IMR-90 (cell line): ENCODE data around the gene SIT1. TPM values are rescaled to one million over a fixed set of nuclear protein-coding genes. Genes with fewer than 3 reads are reported as not detected.

Source experiments
- ATAC-seq: fragments of 200-7000 bp; cut with Tn5 transposase; 2 replicates; pipeline ENCODE4 v1.9.1; 2020; ENCODE audit warnings: low read depth, mild to moderate bottlenecking, moderate library complexity
- BruUV-seq: library from RNA; stranded (reverse); fragments of 400-500 nt; replicated peaks from 2 replicates; lab custom pipeline; 2021; lab: Mats Ljungman, UMichigan
- CTCF ChIA-PET: fragments of 300-600 bp; formaldehyde crosslinking; extraction: SDS; loops from one replicate; lab custom pipeline; 2021; ENCODE audit warnings: antibody characterized with exemption; lab: Yijun Ruan, JAX
- POLR2A ChIA-PET: fragments of 300-600 bp; sonication (Branson Sonifier 250); formaldehyde crosslinking; loops from one replicate; lab custom pipeline; 2022; ENCODE audit warnings: antibody characterized with exemption; ENCODE audit not compliant: unreplicated experiment; lab: Charles Lee
- DNase-seq: peaks from one replicate; pipeline ENCODE4 v3.0.0; 2013
- H2AFZ ChIP-seq: replicated peaks from 2 replicates; pipeline ENCODE3; 2013; ENCODE audit warnings: low read length, mild to moderate bottlenecking; ENCODE audit not compliant: poor library complexity
- H2AK5ac ChIP-seq: 2 replicates; pipeline ENCODE4 v1.6.1; 2013; ENCODE audit warnings: low read depth, low read length, inconsistent platforms
- H2AK9ac ChIP-seq: replicated peaks from 2 replicates; pipeline ENCODE3; 2013; ENCODE audit warnings: mild to moderate bottlenecking, low read depth, low read length, moderate library complexity; ENCODE audit not compliant: poor library complexity
- H2BK120ac ChIP-seq: 2 replicates; pipeline ENCODE4 v1.6.1; 2013; ENCODE audit warnings: low read depth, low read length, inconsistent platforms
- H2BK15ac ChIP-seq: 3 replicates; pipeline ENCODE4 v1.6.1; 2013; ENCODE audit warnings: low read depth, low read length, inconsistent platforms
- H2BK20ac ChIP-seq: 2 replicates; pipeline ENCODE4 v1.6.1; 2013; ENCODE audit warnings: low read depth, mild to moderate bottlenecking, inconsistent platforms, low read length, moderate library complexity
- H2BK5ac ChIP-seq: 2 replicates; pipeline ENCODE4 v1.6.1; 2013; ENCODE audit warnings: mild to moderate bottlenecking, low read depth, low read length, inconsistent platforms; ENCODE audit not compliant: poor library complexity, severe bottlenecking
- H3K14ac ChIP-seq: replicated peaks from 2 replicates; pipeline ENCODE4 v1.6.1; 2013; ENCODE audit warnings: low read depth, low read length, inconsistent platforms
- H3K18ac ChIP-seq: 2 replicates; pipeline ENCODE4 v1.6.1; 2013; ENCODE audit warnings: low read depth, low read length, control low read depth
- H3K23ac ChIP-seq: 2 replicates; pipeline ENCODE4 v1.6.1; 2013; ENCODE audit warnings: low read depth, low read length, inconsistent platforms
- H3K27ac ChIP-seq: 2 replicates; pipeline ENCODE4 v1.5.1; 2013; ENCODE audit warnings: mild to moderate bottlenecking, control low read depth, low read length; ENCODE audit not compliant: insufficient read depth
- H3K27me3 ChIP-seq: 2 replicates; pipeline ENCODE4 v1.6.1; 2013; ENCODE audit warnings: low read length; ENCODE audit not compliant: control insufficient read depth, insufficient read depth
- H3K36me3 ChIP-seq: 2 replicates; pipeline ENCODE4 v1.6.1; 2013; ENCODE audit warnings: low read length, mixed read lengths; ENCODE audit not compliant: control insufficient read depth, insufficient read depth
- H3K4ac ChIP-seq: 2 replicates; pipeline ENCODE4 v1.6.1; 2013; ENCODE audit warnings: low read depth, low read length, inconsistent platforms
- H3K4me1 ChIP-seq: 2 replicates; pipeline ENCODE4 v1.6.1; 2013; ENCODE audit warnings: low read length, mixed read lengths; ENCODE audit not compliant: control insufficient read depth, insufficient read depth
- H3K4me2 ChIP-seq: 2 replicates; pipeline ENCODE4 v1.6.1; 2013; ENCODE audit warnings: low read depth, mild to moderate bottlenecking, control low read depth, low read length, moderate library complexity
- H3K4me3 ChIP-seq: 2 replicates; pipeline ENCODE4 v1.5.1; 2013; ENCODE audit warnings: low read depth, mild to moderate bottlenecking, control low read depth, low read length, moderate library complexity; ENCODE audit not compliant: insufficient read depth
- H3K56ac ChIP-seq: 2 replicates; pipeline ENCODE4 v1.6.1; 2013; ENCODE audit warnings: low read length, inconsistent platforms; ENCODE audit not compliant: insufficient read depth; ENCODE audit errors: extremely low read depth
- H3K79me1 ChIP-seq, 2 experiments: 2 replicates each; pipeline ENCODE4 v1.6.1; 2013; ENCODE audit warnings: low read length in 2 of 2, inconsistent platforms in 1 of 2, low read depth in 1 of 2
- H3K9ac ChIP-seq: 2 replicates; pipeline ENCODE4 v1.6.1; 2013; ENCODE audit warnings: low read depth, low read length, control low read depth
- H3K9me1 ChIP-seq: 2 replicates; pipeline ENCODE4 v1.6.1; 2013; ENCODE audit warnings: low read length, inconsistent platforms; ENCODE audit not compliant: insufficient read depth
- H3K9me3 ChIP-seq: 2 replicates; pipeline ENCODE4 v1.6.1; 2013; ENCODE audit warnings: low read length; ENCODE audit not compliant: control insufficient read depth, insufficient read depth
- H4K20me1 ChIP-seq: 2 replicates; pipeline ENCODE4 v1.6.1; 2013; ENCODE audit warnings: low read length, inconsistent platforms; ENCODE audit not compliant: insufficient read depth
- H4K5ac ChIP-seq: 2 replicates; pipeline ENCODE4 v1.6.1; 2013; ENCODE audit warnings: mild to moderate bottlenecking, low read depth, low read length, control low read depth
- H4K8ac ChIP-seq, 2 experiments: 2 replicates each; pipeline ENCODE4 v1.6.1; 2013; ENCODE audit warnings: low read depth in 2 of 2, low read length in 2 of 2, control low read depth in 1 of 2, inconsistent platforms in 1 of 2
- H4K91ac ChIP-seq: 2 replicates; pipeline ENCODE4 v1.6.1; 2013; ENCODE audit warnings: low read depth, low read length, inconsistent platforms; ENCODE audit not compliant: insufficient read depth
- BHLHE40 ChIP-seq: fragments of 150-350 bp; IDR thresholded peaks from 2 replicates; pipeline ENCODE4 v1.6.1; 2016; ENCODE audit warnings: mild to moderate bottlenecking, low read depth, low read length
- CEBPB ChIP-seq: IDR thresholded peaks from 2 replicates; pipeline ENCODE4 v1.6.1; 2012; ENCODE audit warnings: low read depth, low read length, improper control_type of control experiment
- MAFK ChIP-seq: IDR thresholded peaks from 2 replicates; pipeline ENCODE4 v1.6.1; 2012; ENCODE audit warnings: low read depth, low read length, improper control_type of control experiment
- MAZ ChIP-seq: IDR thresholded peaks from 2 replicates; pipeline ENCODE4 v1.6.1; 2012; ENCODE audit warnings: low read depth, mild to moderate bottlenecking, low read length, improper control_type of control experiment, moderate library complexity, borderline replicate concordance
- NFE2L2 ChIP-seq: fragments of 150-350 bp; IDR thresholded peaks from 2 replicates; pipeline ENCODE4 v1.6.1; 2016; ENCODE audit warnings: low read depth, mild to moderate bottlenecking, low read length
- POLR2A ChIP-seq: IDR thresholded peaks from 2 replicates; pipeline ENCODE4 v1.6.1; 2012; ENCODE audit warnings: mild to moderate bottlenecking, low read depth, low read length
- RFX5 ChIP-seq: IDR thresholded peaks from 2 replicates; pipeline ENCODE4 v1.8.0; 2012; ENCODE audit warnings: low read depth, mild to moderate bottlenecking, low read length, moderate library complexity
- SMC3 ChIP-seq: fragments of 150-350 bp; IDR thresholded peaks from 2 replicates; pipeline ENCODE4 v1.6.1; 2016; ENCODE audit warnings: low read depth, mild to moderate bottlenecking, antibody characterized with exemption, low read length, moderate library complexity
- WGBS, 2 experiments: methylation state at CpG; one replicate each; pipeline versions ENCODE4 v1.1.5 to v1.1.7; 2013; ENCODE audit warnings: missing lambda C conversion rate in 2 of 2; ENCODE audit not compliant: insufficient read length in 1 of 2; ENCODE audit errors: extremely low coverage in 2 of 2; 5-methylcytosine and 5-hydroxymethylcytosine counted together
- dilution Hi-C: fragments of 300-500 bp; cut with HindIII; formaldehyde crosslinking; loops from one replicate; pipeline ENCODE4 v1.14.3; 2018; ENCODE audit warnings: low sequenced_read_pairs; ENCODE audit not compliant: unreplicated experiment
- in situ Hi-C: fragments of 300-500 bp; cut with MboI; formaldehyde crosslinking; loops from 3 replicates; pipeline ENCODE4 v1.14.3; 2019; ENCODE audit warnings: low sequenced_read_pairs, inconsistent platforms, mixed read lengths
- intact Hi-C: fragments of 100-400 bp; cut with micrococcal nuclease; formaldehyde crosslinking; loops from 2 replicates; pipeline ENCODE4 v1.10.0; 2022
- polyA plus RNA-seq, 3 experiments: library from polyadenylated mRNA; depleted of rRNA; stranded (reverse); fragments of >200 nt; gene quantifications; 2 replicates each; pipeline ENCODE4 v1.2.3, GENCODE V29; 2012; ENCODE audit warnings: low replicate concordance in 1 of 3
- total RNA-seq: library from RNA; depleted of rRNA; stranded (reverse); fragments of >200 nt; gene quantifications from 2 replicates; pipeline ENCODE4 v1.2.3, GENCODE V29; 2012

Gene SIT1
- total and polyA plus RNA-seq, 2 of the 4 experiments (the other 2 are of a cell fraction): not detected

DNA sequence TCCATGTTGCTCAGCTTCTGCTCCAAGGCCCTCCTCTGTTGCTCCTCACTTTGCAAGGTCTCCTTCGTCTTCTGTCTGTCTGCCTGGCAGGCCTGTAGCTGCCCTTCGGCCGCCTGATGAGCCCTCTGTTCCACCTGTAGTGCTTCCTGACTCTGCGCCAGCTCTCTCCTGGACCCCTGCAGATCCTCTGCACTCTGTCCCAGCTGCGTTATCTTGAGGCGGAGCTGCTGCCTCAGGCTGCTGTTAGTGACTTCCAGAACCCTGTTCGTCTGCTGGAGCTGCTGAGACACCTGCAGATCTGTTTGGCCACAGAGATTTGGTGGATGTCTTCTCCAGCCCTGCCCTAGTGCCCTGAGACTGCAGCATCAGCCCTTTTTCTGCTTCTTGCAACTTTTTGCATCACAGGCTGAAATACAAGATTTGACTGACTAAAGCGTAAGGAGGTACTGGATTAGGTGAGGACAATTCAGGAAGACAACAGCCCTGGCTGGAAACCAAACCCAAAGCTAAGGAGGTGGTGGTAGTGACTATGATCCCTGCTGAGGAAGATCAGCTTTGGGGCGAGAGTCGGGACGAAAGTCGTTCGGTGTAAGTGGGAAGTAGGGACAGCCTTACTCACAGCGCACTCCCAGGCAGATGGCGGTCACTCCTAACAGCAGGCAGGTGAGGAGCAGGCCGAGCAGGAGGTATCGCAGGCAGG lies 34.6 kb downstream of the SIT1 start:
- no peaks in the 10 kb centered on the region; the same call in 1 of the 2 replicates for H3K9me3 ChIP-seq
- no peak overlapping the region for H2AK5ac ChIP-seq
- in situ Hi-C loops: no loop called here
- no peak for ATAC-seq
- no peaks in the 10 kb centered on the region for H3K4me1 ChIP-seq
- no peak overlapping the region for H2BK120ac ChIP-seq
- H3K9me1 ChIP-seq: no peaks in the 10 kb centered on the region
- H4K5ac ChIP-seq: no peak overlapping the region
- no peak overlapping the region; a peak in 1 of 4 replicates for H4K8ac ChIP-seq
- H3K27me3 ChIP-seq: peaks cover 58% of the 10 kb centered on the region
- no peak overlapping the region for H4K91ac ChIP-seq
- H3K27ac ChIP-seq: no peak overlapping the region
- POLR2A ChIA-PET: interaction anchor here (0.6 kb wide), 1 partner anchor 16 kb away, joined by 5 read pairs; no protein-coding TSS in a partner anchor
- BruUV-seq: no TSS peak
- no peak overlapping the region for H2BK5ac ChIP-seq
- no peaks in the 10 kb centered on the region for H3K79me1 ChIP-seq
- no peak overlapping the region for H3K4ac ChIP-seq
- no peaks in the 10 kb centered on the region for H4K20me1 ChIP-seq
- H2AK9ac ChIP-seq: peak overlapping the region; percentile 9
- WGBS, 2 experiments: 63% methylated on average over 6 of the region's 17 CpGs; no CpG with 5 or more reads in 1 of the 2 experiments
- intact Hi-C loops: no loop called here
- H3K23ac ChIP-seq: peak overlapping the region; percentile 16; the same call in 1 of the 2 replicates
- H2AFZ ChIP-seq: peak overlapping the region; percentile 68
- H3K14ac ChIP-seq: no peak overlapping the region
- dilution Hi-C loops: no loop called here
- no peak overlapping the region for H3K56ac ChIP-seq
- DNase-seq: no peak
- CTCF ChIA-PET: interaction anchor here (1.7 kb wide), 1 partner anchor 12 kb away, joined by 4 read pairs; no protein-coding TSS in a partner anchor
- no peak overlapping the region for H3K4me2 ChIP-seq
- no peak overlapping the region for H3K18ac ChIP-seq
- TF ChIP-seq BHLHE40: no peak
- no peak for TF ChIP-seq MAZ
- no peak for TF ChIP-seq CEBPB
- TF ChIP-seq POLR2A: no peak
- TF ChIP-seq SMC3: no peak
- no peak for TF ChIP-seq RFX5
- no peak for TF ChIP-seq NFE2L2
- no peak for TF ChIP-seq MAFK
- H2BK15ac ChIP-seq: no peak overlapping the region
- no peak overlapping the region for H3K9ac ChIP-seq
- H3K4me3 ChIP-seq: no peak overlapping the region
- H3K36me3 ChIP-seq: no peaks in the 10 kb centered on the region
- H2BK20ac ChIP-seq: no peak overlapping the region
